ENCODE data around the gene OR1K1. TPM values are rescaled to one million over a fixed set of nuclear protein-coding genes. Genes with fewer than 3 reads are reported as not detected.

Gene OR1K1
- polyA plus RNA-seq, 3 donors: not detected

- peaks cover 11 to 31% (median 19%) of the 10 kb centered on the region in 7 donors for H3K9me3 Mint-ChIP-seq
Observed at GRCh38 chr9:122767817-122768216, 32.1 kb upstream of the OR1K1 start.

GRCh38 chr9:122777052-122777451 is 22.9 kb upstream of the OR1K1 start:
- intact Hi-C loops (cut with micrococcal nuclease): no loop called here
- no peak for TF ChIP-seq CTCF (IDR thresholded peaks at IDR 0.05)
- Histone ChIP-seq H3K4me1 (ENCODE audit: control insufficient read depth in 1 of 2, insufficient read depth in 2 of 2, low read length in 2 of 2) (no peaks in the 10 kb centered on the region), H3K4me2 (replicated peaks; ENCODE audit: extremely low read depth, low read length, poor library complexity, severe bottlenecking) (no peak overlapping the region), H3K4me3 (replicated peaks in 1 of 3; ENCODE audit: low read depth in 2 of 3, low read length in 3 of 3) (no peak overlapping the region), H3K27ac (ENCODE audit: low read depth in 1 of 2, low read length in 2 of 2) (no peak overlapping the region), H3K79me2 (ENCODE audit: insufficient read depth, low read length) (no peaks in the 10 kb centered on the region), H3K36me3 (replicated peaks in 1 of 2; ENCODE audit: control insufficient read depth in 1 of 2, insufficient read depth in 2 of 2, low read length in 2 of 2) (no peaks in the 10 kb centered on the region), H2AFZ (ENCODE audit: insufficient read depth, low read depth, low read length, poor library complexity, severe bottlenecking) (no peak overlapping the region), H3K27me3 (ENCODE audit: control insufficient read depth in 2 of 2, insufficient read depth in 2 of 2, low read length in 2 of 2) (no peaks in the 10 kb centered on the region), H3K9me3 (replicated peaks in 1 of 2; ENCODE audit: control insufficient read depth in 1 of 2, insufficient read depth in 1 of 2, low read length in 2 of 2) (no peaks in the 10 kb centered on the region), H4K20me1 (ENCODE audit: insufficient read depth, low read length) (no peaks in the 10 kb centered on the region), H3K9ac (ENCODE audit: insufficient read depth, low read length, poor library complexity, severe bottlenecking) (no peak overlapping the region)
- Mint-ChIP-seq H3K4me1 (no peaks in the 10 kb centered on the region), H3K27me3 (ENCODE audit: low read depth in 3 of 3) (peaks cover 2 to 9% (median 2%) of the 10 kb centered on the region in 3 donors), H3K36me3 (no peaks in the 10 kb centered on the region), H3K27ac (no peak overlapping the region), H3K4me3 (no peak overlapping the region), H3K9me3 (peaks cover 2 to 10% (median 3%) of the 10 kb centered on the region in 7 donors)
- WGBS (ENCODE audit: insufficient coverage): 98% methylated on average over 6 of the region's 8 CpGs
- no peak for DNase-seq

More at GRCh38 chr9:122767817-122768216, 32.1 kb upstream of the OR1K1 start:
- DNase-seq: no peak
- no peaks in the 10 kb centered on the region for H3K36me3 ChIP-seq (replicated peaks in 1 of 2; ENCODE audit: control insufficient read depth in 1 of 2, insufficient read depth in 2 of 2, low read length in 2 of 2)
- H3K9ac ChIP-seq (ENCODE audit: insufficient read depth, low read length, poor library complexity, severe bottlenecking): no peak overlapping the region
- no peak overlapping the region for H3K27ac ChIP-seq (ENCODE audit: low read depth in 1 of 2, low read length in 2 of 2)
- no peaks in the 10 kb centered on the region for H4K20me1 ChIP-seq (ENCODE audit: insufficient read depth, low read length)
- H3K36me3 Mint-ChIP-seq: no peaks in the 10 kb centered on the region
- no peaks in the 10 kb centered on the region for H3K27me3 ChIP-seq (ENCODE audit: control insufficient read depth in 2 of 2, insufficient read depth in 2 of 2, low read length in 2 of 2)
- no peaks in the 10 kb centered on the region for H3K27me3 Mint-ChIP-seq (ENCODE audit: low read depth in 3 of 3)
- no peak overlapping the region for H3K4me2 ChIP-seq (replicated peaks; ENCODE audit: extremely low read depth, low read length, poor library complexity, severe bottlenecking)
- H2AFZ ChIP-seq (ENCODE audit: insufficient read depth, low read depth, low read length, poor library complexity, severe bottlenecking): no peak overlapping the region
- no peaks in the 10 kb centered on the region for H3K4me1 ChIP-seq (ENCODE audit: control insufficient read depth in 1 of 2, insufficient read depth in 2 of 2, low read length in 2 of 2)
- H3K4me3 ChIP-seq (replicated peaks in 1 of 3; ENCODE audit: low read depth in 2 of 3, low read length in 3 of 3): no peak overlapping the region
- H3K4me1 Mint-ChIP-seq: no peaks in the 10 kb centered on the region
- no peak for TF ChIP-seq CTCF (IDR thresholded peaks at IDR 0.05)
- H3K27ac Mint-ChIP-seq: no peak overlapping the region
- intact Hi-C loops (cut with micrococcal nuclease): no loop called here
- H3K79me2 ChIP-seq (ENCODE audit: insufficient read depth, low read length): no peaks in the 10 kb centered on the region
- no peak overlapping the region for H3K4me3 Mint-ChIP-seq
- peaks cover 11 to 13% of the 10 kb centered on the region in 2 donors for H3K9me3 ChIP-seq (replicated peaks in 1 of 2; ENCODE audit: control insufficient read depth in 1 of 2, insufficient read depth in 1 of 2, low read length in 2 of 2)
- WGBS (ENCODE audit: insufficient coverage): 89% methylated on average over 4 of the region's 4 CpGs

Data from CD14-positive monocyte (primary cell).